ENCODE results near the gene PPM1N. TPM values are rescaled to one million over a fixed set of nuclear protein-coding genes. Genes with fewer than 3 reads are reported as not detected.

The PPM1N gene
- total and polyA plus RNA-seq, 2 of the 13 experiments (the other 11 are each of a cell fraction or from before 2014, with no cell fraction given): 0.31 to 1.8 TPM

- no peak for TF ChIP-seq KIAA2018 (CRISPR knock-in tag; IDR thresholded peaks at IDR 0.05; ENCODE audit: borderline replicate concordance)
- TF ChIP-seq ZBTB25 (CRISPR knock-in tag; IDR thresholded peaks at IDR 0.05): no peak; the same call in 1 of the 2 replicates
- TF ChIP-seq ZNF30 (CRISPR knock-in tag; IDR thresholded peaks at IDR 0.05): no peak
- no peak for TF ChIP-seq NRL (CRISPR knock-in tag; IDR thresholded peaks at IDR 0.05; ENCODE audit: borderline replicate concordance)
- no peak for TF ChIP-seq ZNF205 (CRISPR knock-in tag; IDR thresholded peaks at IDR 0.05)
- no peak for TF ChIP-seq KAT2B (IDR thresholded peaks at IDR 0.05; ENCODE audit: borderline replicate concordance, low read depth, low read length)
- no peak for TF ChIP-seq BCLAF1 (IDR thresholded peaks at IDR 0.05)
- no peak for TF ChIP-seq ZNF616 (CRISPR knock-in tag; IDR thresholded peaks at IDR 0.05; ENCODE audit: low read depth)
- no peak for TF ChIP-seq DDIT3 (CRISPR knock-in tag; IDR thresholded peaks at IDR 0.05)
- TF ChIP-seq HMGXB4 (CRISPR knock-in tag; IDR thresholded peaks at IDR 0.05; ENCODE audit: borderline replicate concordance in 1 of 2, low read depth in 1 of 2): no peak
- no peak for TF ChIP-seq GATAD1 (CRISPR knock-in tag; IDR thresholded peaks at IDR 0.05)
- no peak for TF ChIP-seq LBX2 (CRISPR knock-in tag; IDR thresholded peaks at IDR 0.05; ENCODE audit: borderline replicate concordance)
Observed at GRCh38 chr19:45467456-45468158, 30.6 kb upstream of the PPM1N start, which contains the start of gene FOSB (continued).
